HCT116 (cell line): ENCODE data around the gene POMT2. TPM values are rescaled to one million over a fixed set of nuclear protein-coding genes. Genes with fewer than 3 reads are reported as not detected.

Source experiments
- ATAC-seq: fragments of 200-7000 bp; cut with Tn5 transposase; 2 replicates; pipeline ENCODE4 v1.9.1; 2020; ENCODE audit warnings: mild to moderate bottlenecking, moderate library complexity
- BruUV-seq: library from RNA; stranded (reverse); fragments of 400-500 nt; replicated peaks from 2 replicates; lab custom pipeline; 2021; lab: Mats Ljungman, UMichigan
- CTCF ChIA-PET: fragments of 300-600 bp; sonication (Branson Sonifier 250); formaldehyde crosslinking; loops from one replicate; lab custom pipeline; 2021; ENCODE audit warnings: antibody characterized with exemption; lab: Charles Lee
- POLR2A ChIA-PET: fragments of 300-600, 350-600 bp; sonication (Branson Sonifier 250); formaldehyde crosslinking; loops from one replicate; lab custom pipeline; 2021; ENCODE audit warnings: antibody characterized with exemption; lab: Charles Lee
- RAD21 ChIA-PET, 2 experiments: fragments of 300-600 bp; sonication (Branson Sonifier 250); formaldehyde crosslinking; loops; one replicate each; lab custom pipeline; 2023; ENCODE audit warnings: low total read pairs in 2 of 2; ENCODE audit not compliant: uncharacterized antibody in 2 of 2, unreplicated experiment in 2 of 2, low non-redundant PET in 1 of 2; lab: Charles Lee
- DNase-seq: peaks from one replicate; pipeline ENCODE4 v3.0.0-alpha.2; 2010; ENCODE audit warnings: low read depth, low spot score
- H2AFZ ChIP-seq: fragments of 200-600 bp; shearing (Covaris generic), sonication (generic); 2 replicates; pipeline ENCODE4 v1.6.1; 2017; ENCODE audit warnings: low read depth, mixed run types, mixed read lengths, antibody characterized with exemption, low read length; ENCODE audit not compliant: poor library complexity, severe bottlenecking
- H3K27ac ChIP-seq: 2 replicates; pipeline ENCODE4 v1.5.1; 2012; ENCODE audit warnings: low read depth, low read length
- H3K27me3 ChIP-seq: fragments of 200-600 bp; sonication (generic); 2 replicates; pipeline ENCODE4 v1.6.1; 2016; ENCODE audit warnings: mixed run types, low read length, mixed read lengths; ENCODE audit not compliant: insufficient read depth
- H3K36me3 ChIP-seq, 2 experiments: fragments of 200-500 bp in 1 of 2; fragments of 200-600 bp in 1 of 2; sonication (Bioruptor generic) in 1 of 2; sonication (generic) in 1 of 2; 2 replicates each; pipeline versions ENCODE4 v1.5.1 to v1.6.1; 2014 to 2016; ENCODE audit warnings: low read length in 2 of 2, inconsistent platforms in 1 of 2, mixed read lengths in 1 of 2, mixed run types in 1 of 2; ENCODE audit not compliant: insufficient read depth in 2 of 2, control insufficient read depth in 1 of 2
- H3K4me1 ChIP-seq, 2 experiments: fragments of 200-600 bp in 1 of 2; sonication (generic) in 1 of 2; 2 replicates each; pipeline versions ENCODE4 v1.5.1 to v1.6.1; 2012 to 2017; ENCODE audit warnings: low read length in 2 of 2, inconsistent platforms in 1 of 2, mild to moderate bottlenecking in 1 of 2, mixed read lengths in 1 of 2, mixed run types in 1 of 2, moderate library complexity in 1 of 2; ENCODE audit not compliant: insufficient read depth in 2 of 2, control insufficient read depth in 1 of 2
- H3K4me2 ChIP-seq: fragments of 200-600 bp; sonication (generic); 2 replicates; pipeline ENCODE4 v1.6.1; 2017; ENCODE audit warnings: mixed run types, low read length, mixed read lengths
- H3K4me3 ChIP-seq, 2 experiments: fragments of 200-600 bp in 1 of 2; sonication (generic) in 1 of 2; replicated peaks in 1 of 2; 2 replicates each; pipeline ENCODE4 v1.5.1; 2011 to 2016; ENCODE audit warnings: low read length in 2 of 2, control low read depth in 1 of 2, low read depth in 1 of 2, mild to moderate bottlenecking in 1 of 2, mixed read lengths in 1 of 2, mixed run types in 1 of 2
- H3K79me2 ChIP-seq: fragments of 200-600 bp; sonication (generic); 2 replicates; pipeline ENCODE4 v1.6.1; 2017; ENCODE audit warnings: mild to moderate bottlenecking, mixed run types, low read length, moderate library complexity, mixed read lengths; ENCODE audit not compliant: insufficient read depth
- H3K9ac ChIP-seq: fragments of 200-600 bp; sonication (generic); 2 replicates; pipeline ENCODE4 v1.6.1; 2016; ENCODE audit warnings: low read length, mixed read lengths
- H3K9me2 ChIP-seq: fragments of 200-600 bp; sonication (generic), shearing (Covaris generic); 2 replicates; pipeline ENCODE4 v1.6.1; 2017; ENCODE audit warnings: mixed run types, mild to moderate bottlenecking, moderate library complexity; ENCODE audit not compliant: insufficient read depth
- H3K9me3 ChIP-seq, 2 experiments: fragments of 200-500 bp in 1 of 2; fragments of 200-600 bp in 1 of 2; sonication (Bioruptor generic) in 1 of 2; sonication (generic) in 1 of 2; 2 replicates each; pipeline ENCODE4 v1.6.1; 2014 to 2017; ENCODE audit warnings: low read length in 2 of 2, mixed read lengths in 2 of 2, inconsistent platforms in 1 of 2, low read depth in 1 of 2, mild to moderate bottlenecking in 1 of 2, mixed run types in 1 of 2, moderate library complexity in 1 of 2; ENCODE audit not compliant: control insufficient read depth in 1 of 2, insufficient read depth in 1 of 2
- H4K20me1 ChIP-seq: fragments of 200-600 bp; sonication (generic), shearing (Covaris generic); 2 replicates; pipeline ENCODE4 v1.6.1; 2017; ENCODE audit warnings: mixed run types, mild to moderate bottlenecking, moderate library complexity; ENCODE audit not compliant: insufficient read depth
- CBX3 ChIP-seq: IDR thresholded peaks from 2 replicates; pipeline ENCODE4 v1.6.1; 2012; ENCODE audit warnings: low read depth
- CEBPB ChIP-seq: IDR thresholded peaks from 2 replicates; pipeline ENCODE4 v1.6.1; 2012; ENCODE audit warnings: low read depth
- EGR1 ChIP-seq: IDR thresholded peaks from 2 replicates; pipeline ENCODE4 v1.6.1; 2012; ENCODE audit warnings: low read depth
- ELF1 ChIP-seq: IDR thresholded peaks from 2 replicates; pipeline ENCODE4 v1.6.1; 2012; ENCODE audit warnings: low read depth, borderline replicate concordance
- EZH2 ChIP-seq: fragments of 200-600 bp; sonication (generic); IDR thresholded peaks from 2 replicates; pipeline ENCODE4 v1.6.1; 2017; ENCODE audit warnings: antibody characterized with exemption, mixed run types
- EZH2phosphoT487 ChIP-seq: fragments of 200-600 bp; IDR thresholded peaks from 2 replicates; pipeline ENCODE4 v1.6.1; 2018; ENCODE audit warnings: antibody characterized with exemption, borderline replicate concordance
- FOSL1 ChIP-seq: IDR thresholded peaks from 2 replicates; pipeline ENCODE4 v1.6.1; 2012; ENCODE audit warnings: low read depth
- JUND ChIP-seq: IDR thresholded peaks from 2 replicates; pipeline ENCODE4 v1.6.1; 2012
- MAX ChIP-seq: IDR thresholded peaks from 2 replicates; pipeline ENCODE4 v1.6.1; 2012
- POLR2A ChIP-seq: IDR thresholded peaks from 2 replicates; pipeline ENCODE4 v1.7.0; 2011; ENCODE audit warnings: borderline replicate concordance; ENCODE audit not compliant: insufficient read depth, insufficient read length; ENCODE audit errors: extremely low read depth
- POLR2AphosphoS5 ChIP-seq: IDR thresholded peaks from 2 replicates; pipeline ENCODE4 v1.6.1; 2011; ENCODE audit warnings: mild to moderate bottlenecking, low read depth, low read length, moderate library complexity
- RAD21 ChIP-seq: IDR thresholded peaks from 2 replicates; pipeline ENCODE4 v1.6.1; 2012; ENCODE audit warnings: low read depth, mild to moderate bottlenecking
- REST ChIP-seq: IDR thresholded peaks from 2 replicates; pipeline ENCODE4 v1.6.1; 2012; ENCODE audit warnings: low read depth
- SIN3A ChIP-seq: IDR thresholded peaks from 2 replicates; pipeline ENCODE4 v1.6.1; 2012; ENCODE audit warnings: low read depth
- SRF ChIP-seq: IDR thresholded peaks from 2 replicates; pipeline ENCODE4 v1.6.1; 2012; ENCODE audit warnings: low read depth
- TCF7L2 ChIP-seq: IDR thresholded peaks from 2 replicates; pipeline ENCODE4 v1.7.0; 2011; ENCODE audit warnings: borderline replicate concordance, inconsistent platforms; ENCODE audit not compliant: insufficient read depth, insufficient read length; ENCODE audit errors: extremely low read depth
- ZBTB33 ChIP-seq: IDR thresholded peaks from 2 replicates; pipeline ENCODE4 v1.6.1; 2011; ENCODE audit warnings: mild to moderate bottlenecking, low read length, moderate library complexity; ENCODE audit not compliant: insufficient replicate concordance; ENCODE audit errors: extremely low read depth
- ZFX ChIP-seq: fragments of 450-650 bp; IDR thresholded peaks from 2 replicates; pipeline ENCODE4 v1.6.1; 2017
- ZNF274 ChIP-seq: fragments of 200-500 bp; sonication (Bioruptor generic); IDR thresholded peaks from 2 replicates; pipeline ENCODE4 v1.6.1; 2014; ENCODE audit warnings: mild to moderate bottlenecking, low read depth, low read length, inconsistent platforms
- intact Hi-C: fragments of 100-400 bp; cut with micrococcal nuclease; formaldehyde crosslinking; loops from 2 replicates; pipeline ENCODE4 v1.10.0; 2022
- total RNA-seq: library from RNA; stranded (reverse); gene quantifications from one replicate; pipeline ENCODE4 v1.2.1, GENCODE V29; 2021; ENCODE audit not compliant: unreplicated experiment
- TF ChIP-seq, protein P1 (sequence below), 3 experiments: fragments of 200-600 bp in 1 of 3; sonication (generic) in 1 of 3; IDR thresholded peaks in 2 of 3; conservative IDR thresholded peaks in 1 of 3; 2 replicates each; pipeline ENCODE4 v1.5.1; 2012 to 2017; ENCODE audit warnings: low read depth in 2 of 3, low read length in 2 of 3, antibody characterized with exemption in 1 of 3, borderline replicate concordance in 1 of 3, control low read depth in 1 of 3, mild to moderate bottlenecking in 1 of 3, mixed read lengths in 1 of 3, mixed run types in 1 of 3, moderate library complexity in 1 of 3; ENCODE audit not compliant: insufficient read depth in 1 of 3

POMT2 gene
- total RNA-seq, 1 experiment from 2014 or later, result 30.2 TPM

DNA sequence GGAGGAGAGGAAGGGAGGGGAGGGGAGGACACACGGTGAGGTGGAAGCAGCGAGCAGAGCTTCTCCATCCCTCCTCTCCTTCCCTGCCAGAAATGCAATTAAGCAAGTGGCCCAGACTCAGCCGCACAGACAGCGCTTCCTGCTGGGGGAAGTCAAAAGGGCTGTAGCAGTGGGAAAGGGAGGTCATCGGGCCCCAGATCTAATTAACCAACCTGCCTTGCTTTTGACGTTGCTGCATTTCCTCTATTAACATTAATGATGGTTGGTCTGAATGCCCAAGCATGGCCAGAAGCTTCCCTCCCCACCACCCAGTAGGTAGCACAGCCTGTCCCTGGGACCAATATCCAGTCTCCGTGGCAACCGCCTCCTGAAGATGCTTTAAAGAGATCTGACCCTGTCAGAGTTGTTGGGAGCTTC lies 45.1 kb downstream of the POMT2 start:
- ChIA-PET RAD21 (no interaction called here), POLR2A (no interaction called here), CTCF (no interaction called here)
- Histone ChIP-seq H3K36me3 (no peaks in the 10 kb centered on the region; a peak in 1 of 4 replicates), H3K27me3 (no peaks in the 10 kb centered on the region), H4K20me1 (no peaks in the 10 kb centered on the region), H3K4me1 (no peaks in the 10 kb centered on the region), H3K9me3 (no peaks in the 10 kb centered on the region), H3K27ac (no peak overlapping the region), H3K4me2 (no peak overlapping the region), H3K4me3 (no peak overlapping the region), H2AFZ (no peak overlapping the region), H3K9ac (no peak overlapping the region), H3K9me2 (no peaks in the 10 kb centered on the region), H3K79me2 (no peaks in the 10 kb centered on the region)
- no peak for ATAC-seq
- no TSS peak for BruUV-seq
- TF ChIP-seq ZFX, result no peak
- TF ChIP-seq JUND, result no peak
- no peak for TF ChIP-seq SRF
- TF ChIP-seq RAD21, result no peak
- no peak for TF ChIP-seq REST
- TF ChIP-seq CBX3, result no peak
- TF ChIP-seq ZBTB33, result no peak
- TF ChIP-seq ELF1, result no peak
- TF ChIP-seq EZH2phosphoT487, result no peak
- no peak for TF ChIP-seq FOSL1
- no peak for TF ChIP-seq TCF7L2
- TF ChIP-seq, protein P1, sequence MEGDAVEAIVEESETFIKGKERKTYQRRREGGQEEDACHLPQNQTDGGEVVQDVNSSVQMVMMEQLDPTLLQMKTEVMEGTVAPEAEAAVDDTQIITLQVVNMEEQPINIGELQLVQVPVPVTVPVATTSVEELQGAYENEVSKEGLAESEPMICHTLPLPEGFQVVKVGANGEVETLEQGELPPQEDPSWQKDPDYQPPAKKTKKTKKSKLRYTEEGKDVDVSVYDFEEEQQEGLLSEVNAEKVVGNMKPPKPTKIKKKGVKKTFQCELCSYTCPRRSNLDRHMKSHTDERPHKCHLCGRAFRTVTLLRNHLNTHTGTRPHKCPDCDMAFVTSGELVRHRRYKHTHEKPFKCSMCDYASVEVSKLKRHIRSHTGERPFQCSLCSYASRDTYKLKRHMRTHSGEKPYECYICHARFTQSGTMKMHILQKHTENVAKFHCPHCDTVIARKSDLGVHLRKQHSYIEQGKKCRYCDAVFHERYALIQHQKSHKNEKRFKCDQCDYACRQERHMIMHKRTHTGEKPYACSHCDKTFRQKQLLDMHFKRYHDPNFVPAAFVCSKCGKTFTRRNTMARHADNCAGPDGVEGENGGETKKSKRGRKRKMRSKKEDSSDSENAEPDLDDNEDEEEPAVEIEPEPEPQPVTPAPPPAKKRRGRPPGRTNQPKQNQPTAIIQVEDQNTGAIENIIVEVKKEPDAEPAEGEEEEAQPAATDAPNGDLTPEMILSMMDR (IDR thresholded peaks at IDR 0.05 in 2 of 3, conservative IDR thresholded peaks at IDR 0.05 in 1 of 3; ENCODE audit: borderline replicate concordance in 1 of 3, insufficient read depth in 1 of 3, low read depth in 2 of 3, low read length in 2 of 3), result no peak
- TF ChIP-seq CEBPB, result no peak
- no peak for TF ChIP-seq ZNF274
- TF ChIP-seq EGR1, result no peak
- TF ChIP-seq EZH2, result no peak
- TF ChIP-seq POLR2AphosphoS5, result no peak
- no peak for TF ChIP-seq MAX
- TF ChIP-seq SIN3A, result no peak
- TF ChIP-seq POLR2A, result no peak
- intact Hi-C loops, result no loop called here
- no peak for DNase-seq
